Measurements from ENCODE around the gene TUNAR.

DNA sequence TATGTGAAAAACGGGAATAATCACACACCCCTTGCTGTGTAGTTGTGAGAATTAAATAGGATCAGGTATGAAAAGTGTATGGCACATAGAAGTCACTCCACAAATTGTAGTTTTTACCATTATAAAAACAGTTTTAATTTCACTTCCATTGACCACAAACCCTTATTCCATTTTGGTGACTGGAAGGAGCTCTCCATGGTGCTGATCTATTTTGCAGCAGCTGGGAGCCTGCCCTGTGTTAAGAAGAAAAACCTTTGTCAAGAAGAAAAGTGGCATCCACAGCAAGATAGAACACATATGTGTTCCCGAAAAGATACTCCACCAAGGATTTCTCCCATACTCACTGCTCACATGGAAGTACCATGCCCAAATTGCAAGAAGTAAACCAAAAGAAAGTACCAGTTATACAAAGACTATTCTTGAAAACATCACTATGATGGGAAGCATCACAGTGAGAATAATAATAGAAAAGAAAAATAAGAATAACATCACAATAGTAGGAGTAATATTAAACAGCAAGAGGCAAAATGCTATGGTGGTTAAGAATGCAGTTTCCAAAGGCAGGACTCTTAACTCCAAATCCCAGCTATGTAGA lies 58.7 kb downstream of the TUNAR start:
- TF ChIP-seq, protein P1, sequence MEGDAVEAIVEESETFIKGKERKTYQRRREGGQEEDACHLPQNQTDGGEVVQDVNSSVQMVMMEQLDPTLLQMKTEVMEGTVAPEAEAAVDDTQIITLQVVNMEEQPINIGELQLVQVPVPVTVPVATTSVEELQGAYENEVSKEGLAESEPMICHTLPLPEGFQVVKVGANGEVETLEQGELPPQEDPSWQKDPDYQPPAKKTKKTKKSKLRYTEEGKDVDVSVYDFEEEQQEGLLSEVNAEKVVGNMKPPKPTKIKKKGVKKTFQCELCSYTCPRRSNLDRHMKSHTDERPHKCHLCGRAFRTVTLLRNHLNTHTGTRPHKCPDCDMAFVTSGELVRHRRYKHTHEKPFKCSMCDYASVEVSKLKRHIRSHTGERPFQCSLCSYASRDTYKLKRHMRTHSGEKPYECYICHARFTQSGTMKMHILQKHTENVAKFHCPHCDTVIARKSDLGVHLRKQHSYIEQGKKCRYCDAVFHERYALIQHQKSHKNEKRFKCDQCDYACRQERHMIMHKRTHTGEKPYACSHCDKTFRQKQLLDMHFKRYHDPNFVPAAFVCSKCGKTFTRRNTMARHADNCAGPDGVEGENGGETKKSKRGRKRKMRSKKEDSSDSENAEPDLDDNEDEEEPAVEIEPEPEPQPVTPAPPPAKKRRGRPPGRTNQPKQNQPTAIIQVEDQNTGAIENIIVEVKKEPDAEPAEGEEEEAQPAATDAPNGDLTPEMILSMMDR (IDR thresholded peaks at IDR 0.05) = no peak
- TF ChIP-seq EP300 (IDR thresholded peaks at IDR 0.05) = no peak

Measured in tibial nerve (tissue), 4 donors.